KMS-11 (cell line): ENCODE data around the gene SDHAF4.

Source experiments
- H2AFZ ChIP-seq: fragments of 200-600 bp; sonication (generic); 2 replicates; pipeline ENCODE4 v1.6.1; 2016; ENCODE audit warnings: antibody characterized with exemption, mixed run types, low read depth
- H3K27ac ChIP-seq: fragments of 200-600 bp; sonication (generic); 2 replicates; pipeline ENCODE4 v1.6.1; 2016; ENCODE audit warnings: mild to moderate bottlenecking, mixed run types
- H3K27me3 ChIP-seq: fragments of 200-600 bp; sonication (generic); 2 replicates; pipeline ENCODE4 v1.6.1; 2017; ENCODE audit warnings: mild to moderate bottlenecking, low read depth, mixed run types, moderate library complexity; ENCODE audit not compliant: insufficient read depth
- H3K36me3 ChIP-seq: fragments of 200-600 bp; sonication (generic); 2 replicates; pipeline ENCODE4 v1.6.1; 2017; ENCODE audit warnings: mild to moderate bottlenecking, mixed run types; ENCODE audit not compliant: insufficient read depth
- H3K4me1 ChIP-seq: fragments of 200-600 bp; sonication (generic); 2 replicates; pipeline ENCODE4 v1.6.1; 2016; ENCODE audit warnings: mild to moderate bottlenecking, low read depth, mixed run types; ENCODE audit not compliant: poor library complexity, severe bottlenecking
- H3K4me2 ChIP-seq: fragments of 200-600 bp; sonication (generic); 2 replicates; pipeline ENCODE4 v1.7.0; 2016; ENCODE audit warnings: mild to moderate bottlenecking, mixed run types
- H3K4me3 ChIP-seq: fragments of 200-600 bp; sonication (generic); IDR thresholded peaks from 2 replicates; pipeline ENCODE4 v1.6.1; 2017; ENCODE audit warnings: low read depth, low read length, mixed read lengths; ENCODE audit not compliant: insufficient read depth
- H3K79me2 ChIP-seq: fragments of 200-600 bp; sonication (generic); 2 replicates; pipeline ENCODE4 v1.6.1; 2016; ENCODE audit warnings: low read depth, mixed run types; ENCODE audit not compliant: insufficient read depth
- H3K9ac ChIP-seq: fragments of 200-600 bp; sonication (generic); 2 replicates; pipeline ENCODE4 v1.6.1; 2016; ENCODE audit warnings: mild to moderate bottlenecking, mixed run types
- H4K20me1 ChIP-seq: fragments of 200-600 bp; sonication (generic); 2 replicates; pipeline ENCODE4 v1.6.1; 2016; ENCODE audit warnings: mild to moderate bottlenecking, mixed run types; ENCODE audit not compliant: insufficient read depth
- TF ChIP-seq, protein P1 (sequence below): fragments of 200-600 bp; sonication (generic); conservative IDR thresholded peaks from 2 replicates; pipeline ENCODE4 v1.6.1; 2017; ENCODE audit warnings: low read depth, mild to moderate bottlenecking, antibody characterized with exemption, low read length, moderate library complexity, mixed read lengths

SDHAF4 gene

DNA sequence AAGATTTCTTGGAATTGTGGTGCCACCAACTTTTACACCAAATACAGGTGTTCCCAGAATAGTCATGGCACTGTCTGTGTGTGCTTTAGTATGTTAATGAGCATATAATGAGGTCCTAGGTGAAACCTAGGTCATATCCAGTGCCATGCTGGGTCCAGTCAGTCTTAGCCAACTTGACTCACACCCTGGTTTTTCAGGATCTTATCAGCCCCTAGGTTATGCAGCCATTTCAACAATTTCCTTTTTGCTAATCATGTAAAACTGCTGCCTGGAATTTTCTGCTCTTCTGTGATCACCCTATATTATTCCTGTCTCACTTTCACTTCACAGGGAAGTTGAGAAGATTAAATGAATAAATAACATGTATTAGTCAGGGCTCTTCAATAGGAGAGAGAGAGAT lies 23.7 kb downstream of the SDHAF4 start:
- TF ChIP-seq, protein P1, sequence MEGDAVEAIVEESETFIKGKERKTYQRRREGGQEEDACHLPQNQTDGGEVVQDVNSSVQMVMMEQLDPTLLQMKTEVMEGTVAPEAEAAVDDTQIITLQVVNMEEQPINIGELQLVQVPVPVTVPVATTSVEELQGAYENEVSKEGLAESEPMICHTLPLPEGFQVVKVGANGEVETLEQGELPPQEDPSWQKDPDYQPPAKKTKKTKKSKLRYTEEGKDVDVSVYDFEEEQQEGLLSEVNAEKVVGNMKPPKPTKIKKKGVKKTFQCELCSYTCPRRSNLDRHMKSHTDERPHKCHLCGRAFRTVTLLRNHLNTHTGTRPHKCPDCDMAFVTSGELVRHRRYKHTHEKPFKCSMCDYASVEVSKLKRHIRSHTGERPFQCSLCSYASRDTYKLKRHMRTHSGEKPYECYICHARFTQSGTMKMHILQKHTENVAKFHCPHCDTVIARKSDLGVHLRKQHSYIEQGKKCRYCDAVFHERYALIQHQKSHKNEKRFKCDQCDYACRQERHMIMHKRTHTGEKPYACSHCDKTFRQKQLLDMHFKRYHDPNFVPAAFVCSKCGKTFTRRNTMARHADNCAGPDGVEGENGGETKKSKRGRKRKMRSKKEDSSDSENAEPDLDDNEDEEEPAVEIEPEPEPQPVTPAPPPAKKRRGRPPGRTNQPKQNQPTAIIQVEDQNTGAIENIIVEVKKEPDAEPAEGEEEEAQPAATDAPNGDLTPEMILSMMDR: no peak
- no peak overlapping the region for H3K27ac ChIP-seq
- no peak overlapping the region for H2AFZ ChIP-seq

DNA sequence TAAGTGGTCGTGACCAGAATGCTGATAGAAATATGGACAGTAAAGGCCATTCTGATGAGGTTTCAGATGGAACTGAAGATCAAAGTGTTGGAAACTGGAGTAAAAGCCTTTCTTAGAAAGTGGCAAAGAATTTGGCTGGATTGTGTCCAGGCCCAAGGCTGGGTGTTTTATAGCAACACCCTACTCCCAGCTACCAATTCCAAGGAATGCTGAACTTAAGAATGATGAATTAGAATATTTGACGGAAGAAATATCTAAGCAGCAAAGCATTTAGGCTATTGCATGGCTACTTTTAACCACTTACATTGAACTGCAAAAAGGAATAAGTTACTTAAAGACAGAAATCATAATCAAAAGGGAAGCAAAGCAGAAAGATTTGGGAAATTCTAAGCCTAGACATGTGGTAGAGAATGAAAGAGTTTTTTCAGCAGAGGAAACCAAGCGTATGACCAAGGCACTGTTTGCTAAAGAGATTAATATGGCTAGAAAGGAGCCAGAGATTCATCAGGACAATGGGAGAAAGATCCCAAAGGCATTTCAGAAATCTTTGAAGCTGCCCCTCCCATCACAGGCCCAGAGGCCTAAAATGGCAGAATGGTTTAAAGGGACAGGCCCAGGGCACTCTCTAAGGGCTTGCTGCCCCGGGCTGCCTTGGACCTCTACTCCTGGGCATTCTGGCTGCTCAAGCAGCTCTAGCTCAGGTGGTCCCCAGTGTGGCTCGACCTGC lies 25.8 kb downstream of the SDHAF4 start:
- H3K9ac ChIP-seq: no peak overlapping the region
- TF ChIP-seq, protein P1: no peak

More for the DNA sequence above, 23.7 kb downstream of the SDHAF4 start:
- no peak overlapping the region for H3K9ac ChIP-seq
- H3K79me2 ChIP-seq: no peaks in the 10 kb centered on the region
- no peak overlapping the region for H3K4me3 ChIP-seq
- no peaks in the 10 kb centered on the region for H3K27me3 ChIP-seq
- H3K4me1 ChIP-seq: peaks cover 13% of the 10 kb centered on the region
- no peak overlapping the region for H3K4me2 ChIP-seq
- H4K20me1 ChIP-seq: no peaks in the 10 kb centered on the region
- no peaks in the 10 kb centered on the region for H3K36me3 ChIP-seq

DNA sequence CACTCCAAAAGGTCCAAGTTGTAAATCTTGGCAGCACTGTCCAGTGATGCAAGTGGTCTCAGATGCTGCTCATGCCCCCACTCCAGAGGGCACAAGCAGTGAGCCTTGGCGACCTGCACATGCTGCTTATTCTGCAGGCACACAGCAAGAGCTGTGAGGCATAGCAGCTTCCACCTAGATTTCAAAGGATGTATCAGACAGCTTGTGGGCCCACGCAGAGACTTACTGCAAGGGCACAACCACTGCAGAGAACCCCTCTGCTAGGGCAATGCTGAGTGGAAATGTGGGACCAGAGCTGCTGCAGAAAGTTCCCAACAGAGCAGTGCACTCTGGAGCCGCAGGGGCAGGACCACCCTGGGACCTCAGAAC lies 26.4 kb downstream of the SDHAF4 start:
- Histone ChIP-seq H3K27me3 (no peaks in the 10 kb centered on the region), H4K20me1 (no peaks in the 10 kb centered on the region), H3K79me2 (no peaks in the 10 kb centered on the region), H2AFZ (no peak overlapping the region), H3K4me2 (no peak overlapping the region), H3K36me3 (no peaks in the 10 kb centered on the region), H3K9ac (no peak overlapping the region), H3K27ac (no peak overlapping the region), H3K4me3 (no peak overlapping the region), H3K4me1 (no peaks in the 10 kb centered on the region)
- TF ChIP-seq, protein P1: no peak

More for the DNA sequence above, 25.8 kb downstream of the SDHAF4 start:
- Histone ChIP-seq H3K4me2 (no peak overlapping the region), H3K4me1 (no peaks in the 10 kb centered on the region), H3K27ac (no peak overlapping the region), H4K20me1 (no peaks in the 10 kb centered on the region), H3K4me3 (no peak overlapping the region), H3K79me2 (no peaks in the 10 kb centered on the region), H3K36me3 (no peaks in the 10 kb centered on the region), H3K27me3 (no peaks in the 10 kb centered on the region), H2AFZ (no peak overlapping the region)

DNA sequence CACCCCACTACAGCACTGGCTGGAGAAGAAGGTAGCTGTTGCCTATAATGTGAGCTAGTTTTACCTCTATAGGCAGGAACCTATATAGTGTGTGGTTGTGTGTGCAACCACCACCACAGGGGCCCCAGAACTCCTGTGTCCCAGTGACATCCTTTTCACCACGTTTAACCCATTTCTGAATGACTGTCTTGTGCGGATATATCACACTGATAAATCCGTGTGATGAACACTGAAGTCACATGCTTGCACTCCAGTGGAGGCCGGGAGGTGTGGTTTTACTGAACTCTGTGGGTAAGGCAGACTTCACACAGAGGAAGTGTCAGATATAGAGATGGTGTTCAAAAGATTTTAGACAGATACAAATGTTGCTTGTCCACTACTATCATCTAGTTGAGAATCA lies 32.5 kb downstream of the SDHAF4 start:
- Histone ChIP-seq H3K4me3 (no peak overlapping the region), H3K36me3 (no peaks in the 10 kb centered on the region), H3K4me2 (no peak overlapping the region), H3K79me2 (no peaks in the 10 kb centered on the region), H3K27me3 (no peaks in the 10 kb centered on the region), H3K27ac (no peak overlapping the region), H3K4me1 (no peaks in the 10 kb centered on the region), H2AFZ (no peak overlapping the region), H4K20me1 (no peaks in the 10 kb centered on the region), H3K9ac (no peak overlapping the region)
- TF ChIP-seq, protein P1: no peak
